Peyer's patch (tissue), 4 donors: ENCODE data around the gene BBS1. TPM values are rescaled to one million over a fixed set of nuclear protein-coding genes. Genes with fewer than 3 reads are reported as not detected.

Experiments
- DNase-seq, 3 donors: peaks; one replicate each; pipeline ENCODE4 v3.0.0-alpha.2; 2017 to 2019
- H3K27ac ChIP-seq, 4 donors: fragments of 200-600 bp; sonication (generic); one replicate each; pipeline ENCODE4 v1.5.1; 2016 to 2019
- H3K27me3 ChIP-seq, 2 donors: fragments of 200-600 bp; sonication (generic); one replicate each; pipeline ENCODE4 v1.5.1; 2019
- H3K36me3 ChIP-seq, 3 donors: fragments of 200-600 bp; sonication (generic); one replicate each; pipeline ENCODE4 v1.5.1; 2016 to 2019
- H3K4me1 ChIP-seq, 4 donors: fragments of 200-600 bp; sonication (generic); one replicate each; pipeline ENCODE4 v1.5.1; 2016 to 2019
- H3K4me3 ChIP-seq, 4 donors: fragments of 200-600 bp; sonication (generic); 1 replicate in 3 of 4; 2 replicates in 1 of 4; pipeline ENCODE4 v1.5.1; 2016 to 2019; ENCODE audit warnings: mild to moderate bottlenecking in 1 of 4
- H3K9me3 ChIP-seq, 4 donors: fragments of 200-600 bp; sonication (generic); one replicate each; pipeline ENCODE4 v1.5.1; 2016 to 2019; ENCODE audit warnings: mild to moderate bottlenecking in 1 of 4
- POLR2A ChIP-seq, 2 donors: fragments of 450-650 bp; IDR thresholded peaks; one replicate each; pipeline ENCODE4 v1.5.1; 2017; ENCODE audit warnings: antibody characterized with exemption in 2 of 2, mild to moderate bottlenecking in 2 of 2, moderate library complexity in 2 of 2
- total RNA-seq, 4 donors: library from RNA; depleted of rRNA; stranded (reverse); fragments of >200 nt; gene quantifications; one replicate each; pipeline ENCODE4 v1.1.0, GENCODE V29; 2016
- TF ChIP-seq, protein P1 (sequence below), 6 experiments: fragments of 450-650 bp in 4 of 6; fragments of 200-600 bp in 2 of 6; sonication (generic) in 1 of 6; IDR thresholded peaks; one replicate each; pipeline ENCODE4 v1.5.1; 2017 to 2019; ENCODE audit warnings: antibody characterized with exemption in 6 of 6, mild to moderate bottlenecking in 3 of 6, moderate library complexity in 1 of 6

Gene BBS1
- total RNA-seq, 4 donors from 2014 or later = 25.6 to 167 (median 73.4) TPM

- H3K27ac ChIP-seq = no peak overlapping the region
- DNase-seq = no peak
- H3K9me3 ChIP-seq = no peaks in the 10 kb centered on the region
- H3K4me3 ChIP-seq = no peak overlapping the region
- H3K27me3 ChIP-seq = no peaks in the 10 kb centered on the region
- H3K4me1 ChIP-seq = peaks cover 0 to 9% (median 0%) of the 10 kb centered on the region in 4 donors
- TF ChIP-seq POLR2A (IDR thresholded peaks at IDR 0.05) = no peak
- TF ChIP-seq, protein P1, sequence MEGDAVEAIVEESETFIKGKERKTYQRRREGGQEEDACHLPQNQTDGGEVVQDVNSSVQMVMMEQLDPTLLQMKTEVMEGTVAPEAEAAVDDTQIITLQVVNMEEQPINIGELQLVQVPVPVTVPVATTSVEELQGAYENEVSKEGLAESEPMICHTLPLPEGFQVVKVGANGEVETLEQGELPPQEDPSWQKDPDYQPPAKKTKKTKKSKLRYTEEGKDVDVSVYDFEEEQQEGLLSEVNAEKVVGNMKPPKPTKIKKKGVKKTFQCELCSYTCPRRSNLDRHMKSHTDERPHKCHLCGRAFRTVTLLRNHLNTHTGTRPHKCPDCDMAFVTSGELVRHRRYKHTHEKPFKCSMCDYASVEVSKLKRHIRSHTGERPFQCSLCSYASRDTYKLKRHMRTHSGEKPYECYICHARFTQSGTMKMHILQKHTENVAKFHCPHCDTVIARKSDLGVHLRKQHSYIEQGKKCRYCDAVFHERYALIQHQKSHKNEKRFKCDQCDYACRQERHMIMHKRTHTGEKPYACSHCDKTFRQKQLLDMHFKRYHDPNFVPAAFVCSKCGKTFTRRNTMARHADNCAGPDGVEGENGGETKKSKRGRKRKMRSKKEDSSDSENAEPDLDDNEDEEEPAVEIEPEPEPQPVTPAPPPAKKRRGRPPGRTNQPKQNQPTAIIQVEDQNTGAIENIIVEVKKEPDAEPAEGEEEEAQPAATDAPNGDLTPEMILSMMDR (IDR thresholded peaks at IDR 0.05) = no peak
- peaks cover 0 to 66% (median 0%) of the 10 kb centered on the region in 3 donors for H3K36me3 ChIP-seq
These were observed 21.5 kb upstream of the BBS1 start for GRCh38 chr11:66488957-66489356.

- H3K27ac ChIP-seq = no peak overlapping the region
- no peaks in the 10 kb centered on the region for H3K27me3 ChIP-seq
- peaks cover 0 to 67% (median 0%) of the 10 kb centered on the region in 3 donors for H3K36me3 ChIP-seq
- peaks cover 0 to 9% (median 0%) of the 10 kb centered on the region in 4 donors for H3K4me1 ChIP-seq
- TF ChIP-seq, protein P1 (IDR thresholded peaks at IDR 0.05) = no peak
- TF ChIP-seq POLR2A (IDR thresholded peaks at IDR 0.05) = no peak
- no peaks in the 10 kb centered on the region for H3K9me3 ChIP-seq
- DNase-seq = no peak
- H3K4me3 ChIP-seq = no peak overlapping the region
These were observed 20.8 kb upstream of the BBS1 start for GRCh38 chr11:66489636-66490035.

GRCh38 chr11:66491315-66491935 lies 19.0 kb upstream of the BBS1 start:
- Histone ChIP-seq H3K27me3 (no peaks in the 10 kb centered on the region), H3K27ac (no peak overlapping the region), H3K36me3 (peaks cover 0 to 78% (median 0%) of the 10 kb centered on the region in 3 donors), H3K4me1 (peaks cover 0 to 9% (median 0%) of the 10 kb centered on the region in 4 donors), H3K9me3 (no peaks in the 10 kb centered on the region), H3K4me3 (no peak overlapping the region)
- TF ChIP-seq POLR2A (IDR thresholded peaks at IDR 0.05) = no peak
- TF ChIP-seq, protein P1 (IDR thresholded peaks at IDR 0.05) = peak in 3 of 6 experiments; percentile 4 to 17 (median 12)
- DNase-seq = no peak

- TF ChIP-seq, protein P1 (IDR thresholded peaks at IDR 0.05) = no peak
- no peak for TF ChIP-seq POLR2A (IDR thresholded peaks at IDR 0.05)
- H3K27me3 ChIP-seq = no peaks in the 10 kb centered on the region
- peak overlapping the region in 1 of 4 donors; percentile 59 for H3K27ac ChIP-seq
- DNase-seq = no peak
- no peak overlapping the region for H3K4me3 ChIP-seq
- H3K4me1 ChIP-seq = peaks cover 0 to 9% (median 0%) of the 10 kb centered on the region in 4 donors
- peaks cover 0 to 77% (median 0%) of the 10 kb centered on the region in 3 donors for H3K36me3 ChIP-seq
- H3K9me3 ChIP-seq = no peaks in the 10 kb centered on the region
These were observed 18.1 kb upstream of the BBS1 start for GRCh38 chr11:66492161-66492865.

DNA sequence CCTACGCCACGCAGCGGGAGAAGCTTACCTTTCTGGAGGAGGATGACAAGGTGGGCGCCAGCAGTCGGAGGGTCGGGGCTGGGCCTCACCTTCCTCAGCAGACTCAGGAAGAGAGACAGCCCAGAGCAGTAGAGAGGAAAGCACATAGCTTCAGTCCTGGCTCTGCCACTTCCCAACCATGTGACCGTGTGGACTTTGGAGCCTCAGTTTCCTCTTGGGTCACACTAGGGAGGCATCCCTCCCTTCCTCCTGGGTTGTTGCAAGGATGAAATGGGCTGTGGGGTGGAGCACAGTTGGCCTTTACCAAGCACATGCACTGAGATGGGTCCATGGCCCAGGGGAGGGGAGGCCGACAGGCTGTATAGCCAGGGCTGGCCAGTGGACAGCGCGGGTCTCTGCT lies 17.3 kb upstream of the BBS1 start:
- no peaks in the 10 kb centered on the region for H3K9me3 ChIP-seq
- H3K4me1 ChIP-seq = peaks cover 0 to 9% (median 0%) of the 10 kb centered on the region in 4 donors
- no peaks in the 10 kb centered on the region for H3K27me3 ChIP-seq
- H3K36me3 ChIP-seq = peaks cover 0 to 73% (median 0%) of the 10 kb centered on the region in 3 donors
- TF ChIP-seq, protein P1 (IDR thresholded peaks at IDR 0.05) = no peak
- TF ChIP-seq POLR2A (IDR thresholded peaks at IDR 0.05) = no peak
- DNase-seq = peak in 2 of 3 donors; percentile 63 to 73
- peak overlapping the region in 1 of 4 donors; percentile 59 for H3K27ac ChIP-seq
- no peak overlapping the region for H3K4me3 ChIP-seq
